HuH-7.5 (cell line): ENCODE results near the gene RSPH9.
"Not testable (repeated sequence)": the region's sequence is repeated elsewhere in the genome, so short reads cannot be mapped to it uniquely, and the experiment has no call there.

ENCODE experiments used
- DNase-seq: peaks from one replicate; pipeline ENCODE4 v3.0.0; 2011; ENCODE audit warnings: low spot score

RSPH9 gene

DNA sequence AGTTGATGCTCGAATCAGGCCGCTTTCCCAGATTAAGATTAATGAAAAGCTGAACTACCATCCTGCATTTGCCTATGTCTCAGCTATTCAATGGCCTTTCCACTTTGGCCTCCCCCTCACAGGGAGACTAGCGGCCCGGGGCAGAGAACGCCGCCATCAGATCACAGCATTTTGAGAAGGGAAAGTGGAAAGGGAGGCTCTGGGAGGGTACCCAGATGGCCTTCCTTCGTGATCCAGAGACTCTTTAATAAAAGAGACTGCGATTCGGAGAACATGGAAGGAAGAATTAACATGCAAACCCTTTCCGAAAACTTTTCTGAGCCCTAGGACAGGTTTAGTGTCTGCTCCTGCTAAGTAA lies 42.2 kb downstream of the RSPH9 start:
- no peak for DNase-seq

DNA sequence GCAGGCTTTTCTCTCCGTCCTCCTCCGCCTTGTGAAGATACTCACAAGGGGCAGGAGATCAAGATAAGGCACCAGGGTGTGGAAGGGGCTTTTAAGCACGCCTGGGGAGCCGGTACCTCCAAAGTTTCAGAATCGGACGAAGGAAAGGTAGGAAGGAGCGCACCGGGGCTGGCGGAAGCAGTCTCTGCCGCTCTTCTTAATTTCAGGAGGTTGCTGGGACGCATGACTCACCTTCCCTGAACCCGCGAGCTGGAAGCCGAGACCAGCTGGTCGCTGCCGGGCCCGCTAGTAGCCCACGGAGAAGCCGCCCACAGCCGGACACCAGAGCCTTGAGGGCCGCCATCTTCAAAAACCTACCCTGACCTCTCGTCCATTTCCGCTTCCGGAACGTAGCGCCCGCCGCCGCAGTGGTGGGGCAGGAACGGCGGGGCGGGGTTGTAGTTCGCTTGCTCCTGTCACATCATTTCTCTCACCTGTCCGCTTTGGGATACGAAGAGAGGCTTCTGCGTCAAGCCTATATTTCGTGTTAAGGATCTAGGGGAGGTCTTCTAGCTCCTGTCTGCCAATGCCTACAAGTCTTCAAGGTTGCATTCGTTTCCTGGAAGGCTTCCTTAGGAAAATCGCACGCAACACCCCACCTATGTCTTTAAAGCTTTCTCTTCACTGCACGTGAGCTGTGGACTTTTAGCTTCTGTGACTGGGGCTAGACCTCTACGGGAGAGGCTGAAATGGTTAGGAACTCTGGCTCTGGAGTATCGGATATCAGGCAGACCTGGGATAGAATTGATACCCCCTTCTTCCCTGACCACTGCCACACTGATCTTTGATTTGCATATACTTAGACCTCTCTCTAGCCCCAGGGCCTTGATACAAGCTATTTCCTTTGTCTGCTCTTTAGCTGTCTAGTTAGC lies 42.9 kb downstream of the RSPH9 start, which contains the start of gene MRPS18A:
MRPS18A (minus strand) TSS at position 355 of the 911 bp plus-strand sequence; CDS start at position 343, 12 bp downstream.
- DNase-seq: peak; percentile 68

DNA sequence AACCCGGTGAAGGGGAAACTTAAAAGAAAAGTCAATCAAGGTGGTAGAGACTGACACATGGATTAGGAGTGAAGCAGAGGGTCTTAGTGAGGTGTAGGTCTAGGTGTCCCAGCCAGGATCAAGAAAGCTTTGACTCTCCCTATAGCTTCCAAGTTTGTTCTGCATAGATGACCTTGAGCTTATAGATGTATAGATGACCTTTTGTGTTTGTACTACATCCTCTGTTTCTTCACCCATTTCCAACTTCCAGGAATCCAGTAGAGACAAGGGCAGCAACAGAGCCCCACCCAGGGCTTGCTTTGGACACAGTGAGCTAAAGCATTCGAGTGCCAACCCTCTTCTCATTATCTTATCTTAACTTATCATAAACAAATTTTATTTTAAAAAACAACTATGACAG lies 44.6 kb downstream of the RSPH9 start:
- DNase-seq: no peak

DNA sequence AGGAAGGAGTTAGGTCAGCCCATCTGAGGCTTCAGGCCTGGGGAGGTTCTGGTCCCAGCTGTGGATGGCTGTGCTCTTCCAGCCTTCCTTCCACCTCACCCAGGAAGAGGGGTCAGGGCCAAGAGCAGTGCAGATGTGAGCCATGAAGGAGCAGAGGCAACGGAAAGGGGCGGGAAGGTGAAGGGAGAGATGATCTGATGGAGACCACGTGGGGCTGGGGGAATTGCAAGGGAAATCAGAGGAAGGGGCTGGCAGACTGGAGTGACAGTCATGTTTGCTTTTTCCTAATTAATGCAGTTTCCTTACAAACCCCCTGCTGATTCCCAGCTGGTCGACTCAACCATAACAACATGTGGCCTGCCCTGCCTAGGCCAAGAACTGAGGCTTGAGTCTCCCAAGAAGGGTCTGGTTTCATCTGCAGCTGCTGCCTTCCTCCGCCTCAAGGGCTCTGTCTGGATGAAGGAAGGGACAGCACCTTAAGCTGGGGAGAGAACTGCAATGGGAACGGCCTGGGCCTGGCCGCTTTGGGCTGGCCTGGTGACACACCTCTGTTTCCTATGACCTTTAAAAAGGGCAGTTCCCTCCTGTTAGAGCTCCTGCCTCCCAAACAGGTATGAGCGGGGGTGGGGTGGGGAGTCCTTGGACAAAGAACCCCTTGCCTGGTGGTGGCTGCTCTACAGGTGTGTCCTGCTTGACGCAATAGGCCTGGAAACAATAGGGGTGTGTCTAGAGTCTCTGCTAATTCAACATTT lies 50.6 kb downstream of the RSPH9 start:
- no peak for DNase-seq

DNA sequence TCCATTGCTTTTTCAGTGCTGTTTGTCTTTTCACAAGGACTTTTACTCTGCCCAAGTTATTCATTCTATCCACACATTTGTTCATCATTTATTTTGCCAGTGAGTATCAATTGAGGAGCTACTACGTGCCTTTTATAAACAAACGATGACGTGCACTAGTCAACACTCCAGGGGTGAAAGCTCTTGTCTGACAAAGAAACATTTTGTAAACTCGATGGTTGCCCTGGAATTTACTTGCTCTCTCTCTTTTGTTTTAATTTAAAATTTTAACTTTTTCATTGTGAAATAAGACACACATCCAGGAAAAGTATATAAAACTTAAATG lies 51.1 kb downstream of the RSPH9 start:
- DNase-seq: no peak

DNA sequence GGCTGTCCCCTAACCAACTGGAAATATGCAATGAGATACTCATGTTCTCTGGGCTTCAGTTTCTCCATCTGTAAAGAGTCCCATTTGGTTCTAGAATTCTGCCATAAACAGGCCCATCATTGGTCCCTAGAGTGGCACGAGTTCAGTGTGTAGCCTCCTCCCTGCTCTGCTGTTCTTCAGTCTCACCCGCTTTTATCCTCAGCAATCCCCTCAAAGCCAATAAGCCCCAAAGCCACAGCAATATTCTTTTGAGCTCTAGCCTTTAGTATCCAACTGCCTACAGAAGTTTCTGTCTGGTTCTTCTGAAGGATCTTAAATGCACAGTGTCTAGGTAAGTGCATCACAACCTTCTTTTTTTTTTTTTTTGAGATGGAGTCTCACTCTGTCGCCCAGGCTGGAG lies 52.6 kb downstream of the RSPH9 start:
- DNase-seq: no peak

DNA sequence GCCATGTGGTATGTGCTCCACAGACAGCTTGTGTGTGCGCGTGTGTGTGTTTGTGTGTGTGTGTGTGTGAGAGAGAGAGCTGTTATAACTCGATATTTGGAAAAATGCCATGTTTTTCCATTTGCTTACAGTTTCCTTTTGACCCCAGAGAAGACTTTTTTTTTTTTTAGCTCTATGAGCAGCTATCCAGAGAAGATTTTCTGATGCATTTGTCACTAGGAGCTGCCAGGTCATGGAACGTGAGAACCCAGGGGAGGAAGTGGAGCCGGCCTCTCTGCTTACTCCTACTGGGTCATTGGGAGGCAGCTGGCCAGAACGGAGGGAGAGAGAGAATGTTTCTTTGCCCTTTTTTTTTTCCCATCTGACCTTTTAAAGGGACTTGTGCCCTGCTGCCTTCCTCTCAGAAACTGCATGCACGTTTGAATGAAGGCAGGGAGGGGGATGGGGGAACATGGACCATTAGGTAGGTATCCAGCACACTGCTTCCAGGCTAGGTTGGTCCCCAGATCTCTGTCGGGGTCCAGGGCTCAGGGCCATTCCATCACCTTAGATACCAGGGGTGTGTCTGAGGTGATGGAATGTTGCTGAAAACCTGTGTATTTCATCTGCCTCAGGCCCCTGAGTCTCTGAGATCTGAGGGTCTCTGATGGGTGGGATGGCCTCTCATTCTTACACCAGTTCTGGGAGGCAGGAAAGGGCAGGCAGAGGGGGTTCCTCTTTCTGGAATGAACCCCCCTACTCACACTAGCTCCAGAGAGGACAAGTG lies 53.9 kb downstream of the RSPH9 start:
- DNase-seq: no peak

DNA sequence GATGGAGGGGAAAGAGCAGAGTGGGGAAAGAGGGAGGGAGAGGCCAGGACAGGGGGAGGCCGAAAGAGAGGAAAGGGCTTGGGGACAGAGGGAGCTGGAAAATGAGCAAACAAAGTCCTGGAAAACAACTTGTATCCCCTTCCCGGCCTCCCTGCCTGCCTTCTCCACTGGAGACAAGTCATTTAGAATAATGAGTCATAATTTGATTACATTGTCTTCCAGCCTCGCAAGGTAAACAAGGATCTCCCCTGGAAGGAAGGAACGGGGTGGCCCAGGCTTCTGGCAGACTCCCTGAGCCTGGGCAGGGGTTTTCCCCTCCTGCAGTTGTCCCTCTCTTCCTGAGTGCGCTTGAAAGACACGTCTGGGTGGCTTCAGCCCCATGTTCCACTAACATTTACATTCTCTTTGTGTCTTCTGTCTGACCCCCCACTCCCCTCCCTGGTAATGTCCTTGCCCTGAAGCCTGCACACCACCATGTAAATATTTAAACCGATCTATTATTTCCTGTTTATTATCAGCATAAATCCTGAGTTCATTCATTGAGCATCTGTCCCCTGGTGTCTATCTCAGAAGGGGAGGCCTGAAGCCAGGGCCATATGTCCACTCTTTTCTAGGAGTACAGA lies 54.8 kb downstream of the RSPH9 start:
- DNase-seq: no peak

DNA sequence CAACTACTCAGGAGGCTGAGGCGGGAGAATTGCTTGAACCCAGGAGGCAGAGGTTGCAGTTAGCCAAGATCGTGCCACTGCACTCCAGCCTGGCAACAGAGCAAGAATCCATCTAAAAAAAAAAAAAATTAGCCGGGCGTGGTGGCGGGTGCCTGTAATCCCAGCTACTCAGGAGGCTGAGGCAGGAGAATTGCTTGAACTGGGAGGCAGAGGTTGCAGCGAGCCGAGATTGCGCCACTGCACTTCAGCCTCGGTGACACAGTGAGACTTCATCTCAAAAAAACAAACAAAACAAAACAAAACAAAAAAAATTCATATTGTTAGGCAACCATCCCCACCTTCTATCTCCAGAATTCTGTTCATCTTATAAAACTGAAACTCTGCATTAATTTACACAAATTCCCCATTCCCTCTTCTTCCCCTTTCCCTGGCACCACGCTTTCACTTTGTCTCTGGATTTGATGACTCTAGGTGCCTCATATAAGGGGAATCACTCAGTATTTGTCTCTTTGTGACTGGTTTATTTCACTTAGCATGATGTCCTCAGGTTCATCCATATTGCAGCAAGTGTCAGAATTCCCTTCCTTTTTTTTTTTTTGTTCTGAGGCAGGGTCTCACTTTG lies 56.2 kb downstream of the RSPH9 start:
- not testable (repeated sequence) for DNase-seq

DNA sequence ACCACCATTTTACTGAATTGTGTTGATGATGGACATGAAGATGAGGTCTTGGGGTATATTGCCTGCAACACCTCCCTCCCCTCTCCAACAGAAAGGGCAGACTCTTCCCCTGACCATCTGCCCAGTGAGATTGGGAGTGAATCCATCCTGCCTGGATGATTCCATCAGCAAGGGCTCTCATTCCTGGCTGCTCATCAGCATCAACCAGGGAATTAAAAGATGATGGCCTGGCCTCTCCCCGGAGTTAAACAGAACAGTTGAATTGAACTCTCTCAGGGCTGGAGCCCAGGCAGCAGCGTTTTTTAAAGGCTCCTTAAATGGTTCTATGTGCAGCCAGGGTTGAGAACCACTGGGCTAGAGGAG lies 57.3 kb downstream of the RSPH9 start:
- no peak for DNase-seq

DNA sequence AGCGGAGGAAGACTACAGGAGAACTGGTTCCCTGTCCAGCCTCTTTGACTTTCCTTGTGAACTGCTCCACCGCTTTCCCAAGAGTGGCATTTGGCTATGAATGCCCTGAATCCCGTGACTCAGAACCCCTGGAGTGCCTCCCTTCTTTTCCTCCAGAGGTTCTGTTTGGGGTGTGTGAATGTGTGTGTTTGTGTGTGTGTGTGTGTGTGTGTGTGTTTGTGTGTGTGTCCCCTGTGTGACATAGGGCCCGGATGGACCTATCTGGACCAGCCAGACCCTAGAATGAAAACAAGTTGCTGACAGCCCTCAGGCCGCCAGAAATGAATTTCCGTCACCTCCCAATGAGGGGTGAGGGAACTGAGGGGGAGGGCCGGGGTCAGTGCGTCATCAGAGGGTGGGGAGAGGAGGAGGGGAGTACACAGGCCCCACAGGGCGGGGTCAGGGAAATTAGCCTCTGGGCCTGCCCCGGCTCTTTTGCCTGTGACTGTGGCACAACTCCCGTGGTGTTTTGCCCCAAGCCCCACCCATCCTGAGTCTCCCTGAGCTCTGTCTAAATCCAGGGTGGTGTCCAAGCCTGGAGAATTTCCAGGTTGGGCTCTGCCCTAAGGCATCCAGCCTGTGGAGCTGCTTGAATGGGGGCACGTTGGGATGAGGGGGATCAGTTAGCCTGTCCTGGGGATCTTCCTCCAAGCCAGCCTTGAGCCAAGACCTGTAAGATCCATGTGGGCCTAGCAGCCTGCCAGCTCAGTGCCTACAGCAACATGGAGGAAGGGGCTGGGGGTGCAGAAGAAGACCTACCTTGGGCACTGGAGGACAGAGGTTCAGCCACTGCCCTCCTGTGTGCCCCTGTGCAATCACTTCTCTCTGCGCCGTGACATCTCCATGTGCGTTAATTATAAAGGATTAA lies 58.0 kb downstream of the RSPH9 start:
- DNase-seq: no peak

DNA sequence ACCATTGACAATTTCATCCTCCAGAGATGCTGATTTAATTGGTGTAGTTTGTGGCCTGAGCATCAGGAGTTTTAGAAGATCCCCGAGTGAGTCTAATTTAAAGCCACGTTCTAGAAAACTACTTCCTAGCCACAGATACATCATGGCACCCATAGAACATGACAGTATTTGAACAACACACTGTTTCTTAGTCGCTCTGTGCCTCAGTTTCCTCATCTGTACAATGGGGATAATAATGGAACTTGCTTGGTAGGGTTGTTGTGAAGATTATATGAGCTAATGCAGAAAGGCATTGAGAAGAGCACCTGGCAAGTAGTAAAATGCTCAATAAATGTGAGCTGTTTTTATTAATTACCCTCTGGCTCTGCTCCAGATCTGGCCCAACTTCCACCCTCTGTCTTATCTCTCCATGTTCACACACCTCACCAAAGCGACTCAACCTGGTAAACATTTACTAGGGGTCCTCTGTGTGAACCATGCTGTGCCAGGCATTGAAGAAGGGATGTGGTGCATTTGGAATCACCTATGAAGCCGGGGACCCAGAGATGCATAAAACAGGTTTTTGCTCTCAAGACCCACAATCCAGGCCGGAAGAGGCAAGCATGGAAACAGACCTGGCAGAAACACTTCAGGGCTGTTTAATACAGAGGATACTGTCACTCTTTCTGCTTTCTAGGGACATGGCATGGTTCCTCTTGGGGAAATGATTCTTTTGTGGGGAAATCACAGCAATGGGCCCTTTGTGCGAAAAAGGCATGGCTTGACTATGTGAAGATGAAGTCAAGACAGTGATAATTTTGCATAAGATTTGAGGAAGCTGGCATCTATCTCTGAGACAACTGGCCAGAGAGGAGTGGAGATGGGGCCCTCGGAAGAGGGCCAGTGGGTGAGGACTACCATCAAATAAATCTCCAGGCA lies 58.9 kb downstream of the RSPH9 start:
- no peak for DNase-seq

DNA sequence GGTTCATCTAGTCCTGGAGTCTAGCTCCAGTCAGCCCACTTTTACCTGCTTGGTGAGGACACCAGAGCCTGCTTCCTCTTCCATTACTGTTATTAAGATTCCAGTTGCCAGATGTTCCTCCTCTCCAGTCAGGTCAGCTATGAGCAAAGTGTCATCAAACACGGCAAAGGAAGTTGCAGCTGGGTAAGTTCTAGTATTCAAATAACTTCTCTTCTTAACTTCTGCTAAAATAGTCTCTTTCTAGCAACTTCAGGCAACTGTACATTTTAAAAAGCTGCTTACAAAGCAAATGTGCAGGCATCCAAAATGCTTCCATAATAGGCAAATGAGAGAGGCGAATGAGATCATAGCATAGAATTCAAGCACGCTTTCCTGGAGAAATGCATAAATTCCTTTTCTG lies 61.2 kb downstream of the RSPH9 start:
- DNase-seq: no peak

DNA sequence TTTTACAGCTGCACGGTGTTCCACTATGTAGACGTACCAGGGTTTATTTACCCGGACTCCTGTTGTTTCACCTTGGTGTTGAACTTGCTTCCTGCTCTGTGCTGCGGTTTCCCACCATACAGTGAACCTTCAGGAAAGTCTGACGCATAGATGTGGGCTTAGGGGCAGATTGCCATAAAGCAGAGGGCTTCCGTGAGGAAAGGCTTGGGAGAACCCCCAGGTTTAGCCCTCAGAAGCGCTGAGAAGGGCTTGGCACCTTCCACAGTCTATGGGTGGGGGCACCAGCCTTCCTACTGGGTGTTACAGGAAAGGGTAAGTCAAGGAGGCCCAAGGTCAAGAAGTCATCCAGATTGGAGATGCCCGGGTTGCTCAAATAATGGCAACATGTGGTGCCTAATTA lies 62.0 kb downstream of the RSPH9 start:
- DNase-seq: no peak

DNA sequence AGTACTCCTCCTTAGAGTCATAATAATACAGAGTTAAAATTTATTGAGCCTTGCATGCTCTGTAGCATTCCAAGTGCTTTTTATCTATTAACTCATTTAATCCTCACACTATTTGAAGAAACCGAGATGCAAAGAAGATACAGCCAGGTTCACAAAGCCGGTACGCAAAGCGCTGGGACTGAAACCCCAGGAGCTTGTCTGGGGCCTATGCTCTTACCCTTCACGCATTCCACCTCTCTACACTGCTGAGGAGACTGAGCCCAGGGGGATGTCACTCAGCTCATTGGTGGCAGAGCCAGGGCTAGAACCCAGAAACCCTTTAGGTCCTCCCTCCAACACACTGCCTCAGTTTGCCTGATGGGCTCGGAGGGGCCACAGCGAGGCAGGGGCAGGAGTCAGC lies 62.4 kb downstream of the RSPH9 start:
- no peak for DNase-seq

DNA sequence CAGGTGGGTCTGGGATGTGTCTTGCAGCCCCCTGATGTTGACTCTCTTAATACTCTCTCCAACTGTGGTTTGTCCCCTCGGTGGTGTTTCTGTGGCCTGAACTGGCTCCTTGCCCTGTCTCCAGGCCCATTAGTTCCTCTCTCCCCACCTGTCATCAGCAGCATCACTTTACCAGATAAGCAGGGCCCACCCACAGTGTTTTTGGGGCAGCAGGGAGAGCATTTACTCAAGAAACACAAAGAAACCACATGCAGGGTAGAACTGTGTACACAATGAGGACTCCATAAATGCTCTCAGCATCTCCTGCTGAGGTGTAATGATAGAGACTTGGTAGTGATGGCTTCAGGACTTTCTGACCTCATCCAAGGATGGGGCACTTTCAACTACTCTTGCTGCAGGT lies 62.9 kb downstream of the RSPH9 start:
- no peak for DNase-seq

DNA sequence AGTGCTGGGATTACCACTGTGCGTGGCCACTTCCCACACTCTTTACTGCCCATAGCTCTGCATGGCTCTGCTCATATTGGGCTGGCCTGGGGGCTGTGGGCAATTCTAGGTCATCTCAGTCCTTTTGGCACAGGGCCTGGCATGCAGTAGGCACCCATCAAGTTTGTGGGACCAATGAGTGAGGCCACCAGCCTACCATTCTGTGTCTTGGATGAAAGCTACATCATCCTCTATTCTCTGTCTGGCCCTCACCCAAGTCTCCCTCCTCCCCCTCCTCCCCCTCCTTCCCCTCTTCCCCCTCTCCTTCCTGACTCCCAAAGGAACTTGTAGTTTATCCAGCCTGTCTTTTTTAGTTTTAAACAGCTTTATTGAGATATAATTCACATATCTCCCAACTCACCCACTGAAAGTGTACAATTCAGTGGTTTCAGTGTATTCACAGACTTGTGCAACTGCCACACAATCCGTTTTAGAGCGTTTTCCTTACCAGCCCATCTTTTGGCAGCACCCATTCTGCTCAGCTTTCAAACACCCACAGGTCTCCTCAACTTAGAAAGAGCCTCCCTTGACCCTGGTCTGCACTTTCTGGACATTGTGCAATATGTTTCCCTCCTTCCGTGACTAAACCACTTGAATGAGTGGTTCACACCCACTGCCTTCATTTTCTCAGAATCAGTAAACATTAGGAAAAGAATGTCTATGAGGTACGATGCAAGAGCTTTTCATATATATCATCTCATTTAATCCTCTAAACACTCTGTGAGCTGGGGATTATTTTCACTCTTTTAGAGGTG lies 64.2 kb downstream of the RSPH9 start:
- no peak for DNase-seq

DNA sequence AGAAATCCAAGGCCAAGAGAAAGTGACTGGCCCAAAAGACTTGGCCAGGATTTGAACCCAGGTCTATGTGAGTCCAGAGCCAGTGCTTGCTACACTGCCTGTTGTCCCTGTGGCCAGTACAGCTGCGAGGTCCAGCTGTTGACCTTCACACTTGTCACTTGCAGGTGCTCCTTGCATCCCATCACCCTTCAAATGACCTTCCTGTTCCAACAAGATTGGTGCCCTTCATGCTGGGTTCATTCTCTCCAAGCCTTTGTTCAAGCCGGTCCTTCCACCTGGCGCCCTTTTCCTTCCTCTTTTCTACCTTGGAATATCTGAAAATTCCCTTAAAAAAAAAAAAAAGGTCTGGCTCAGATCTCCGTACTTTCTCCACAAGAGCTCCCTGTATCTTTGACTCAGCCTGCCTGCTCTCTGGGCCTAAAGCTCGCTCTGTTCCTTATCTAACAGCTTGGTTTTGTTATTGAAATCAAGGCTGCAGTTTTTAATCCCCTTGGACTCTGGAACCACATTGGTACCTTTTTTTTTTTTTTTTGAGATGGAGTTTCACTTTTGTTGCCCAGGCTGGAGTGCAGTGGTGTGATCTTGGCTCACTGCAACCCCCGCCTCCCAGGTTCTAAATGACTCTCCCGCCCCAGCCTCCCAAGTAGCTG lies 64.9 kb downstream of the RSPH9 start:
- DNase-seq: no peak
